PC-9 (cell line): ENCODE measurements around the gene POMGNT1. TPM values are rescaled to one million over a fixed set of nuclear protein-coding genes. Genes with fewer than 3 reads are reported as not detected.

Source experiments
- BruUV-seq: library from RNA; stranded (reverse); fragments of 400-500 nt; replicated peaks from 2 replicates; lab custom pipeline; 2021; lab: Mats Ljungman, UMichigan
- CTCF ChIA-PET: fragments of 300-600 bp; sonication (Branson Sonifier 250); formaldehyde crosslinking; loops from one replicate; lab custom pipeline; 2022; ENCODE audit warnings: antibody characterized with exemption; lab: Charles Lee
- POLR2A ChIA-PET: fragments of 300-600 bp; sonication (Branson Sonifier 250); formaldehyde crosslinking; loops from one replicate; lab custom pipeline; 2022; ENCODE audit warnings: antibody characterized with exemption; ENCODE audit not compliant: unreplicated experiment; lab: Charles Lee
- DNase-seq, 2 experiments: peaks; one replicate each; pipeline versions ENCODE4 v3.0.0 to v3.0.0-alpha.2; 2015 to 2022; ENCODE audit warnings: mixed read lengths in 1 of 2
- H2AFZ ChIP-seq: fragments of 200-600 bp; sonication (generic); 2 replicates; pipeline ENCODE4 v1.8.1; 2017; ENCODE audit warnings: antibody characterized with exemption
- H3F3A ChIP-seq: fragments of 200-600 bp; sonication (generic); 2 replicates; pipeline ENCODE4 v1.8.1; 2017; ENCODE audit warnings: antibody characterized with exemption, mild to moderate bottlenecking, low read depth; ENCODE audit not compliant: insufficient read depth
- H3K27ac ChIP-seq: fragments of 200-600 bp; sonication (generic); 2 replicates; pipeline ENCODE4 v1.6.1; 2016; ENCODE audit warnings: mixed run types
- H3K27me3 ChIP-seq: fragments of 200-600 bp; sonication (generic); 2 replicates; pipeline ENCODE4 v1.6.1; 2016; ENCODE audit warnings: low read depth, mixed run types; ENCODE audit not compliant: insufficient read depth
- H3K36me3 ChIP-seq: fragments of 200-600 bp; sonication (generic); 2 replicates; pipeline ENCODE4 v1.6.1; 2016; ENCODE audit warnings: low read depth, mixed run types
- H3K4me1 ChIP-seq: fragments of 200-600 bp; sonication (generic); replicated peaks from 2 replicates; pipeline ENCODE4 v1.6.1; 2016; ENCODE audit warnings: mixed run types; ENCODE audit not compliant: insufficient read depth
- H3K4me2 ChIP-seq: fragments of 200-600 bp; sonication (generic); 2 replicates; pipeline ENCODE4 v1.6.1; 2017; ENCODE audit warnings: mixed run types
- H3K4me3 ChIP-seq: fragments of 200-600 bp; sonication (generic); 2 replicates; pipeline ENCODE4 v1.6.1; 2016; ENCODE audit warnings: mixed run types
- H3K79me2 ChIP-seq: fragments of 200-600 bp; sonication (generic); 2 replicates; pipeline ENCODE4 v1.6.1; 2017; ENCODE audit warnings: low read depth, mixed run types
- H3K9me2 ChIP-seq: fragments of 200-600 bp; sonication (generic); 2 replicates; pipeline ENCODE4 v1.8.1; 2017; ENCODE audit warnings: mild to moderate bottlenecking; ENCODE audit not compliant: insufficient read depth
- H3K9me3 ChIP-seq: fragments of 200-600 bp; sonication (generic); 2 replicates; pipeline ENCODE4 v1.8.1; 2016; ENCODE audit warnings: low read depth; ENCODE audit not compliant: insufficient read depth
- H4K20me1 ChIP-seq: fragments of 200-600 bp; sonication (generic); 2 replicates; pipeline ENCODE4 v1.8.1; 2017; ENCODE audit not compliant: insufficient read depth
- EZH2 ChIP-seq: fragments of 200-600 bp; sonication (generic); IDR thresholded peaks from 2 replicates; pipeline ENCODE4 v1.8.0; 2017; ENCODE audit warnings: antibody characterized with exemption, low read depth
- intact Hi-C: fragments of 100-400 bp; cut with micrococcal nuclease; formaldehyde crosslinking; loops from one replicate; pipeline ENCODE4 v1.10.0; 2022; ENCODE audit not compliant: unreplicated experiment
- total RNA-seq: library from RNA; stranded (reverse); gene quantifications from 2 replicates; pipeline ENCODE4 v1.2.3, GENCODE V29; 2021
- TF ChIP-seq, protein P1 (sequence below): fragments of 200-600 bp; sonication (generic); conservative IDR thresholded peaks from 2 replicates; pipeline ENCODE4 v1.6.1; 2017; ENCODE audit warnings: mixed run types, antibody characterized with exemption, mild to moderate bottlenecking, moderate library complexity

POMGNT1 gene
- total RNA-seq, 1 experiment from 2014 or later, result 82.6 TPM

DNA sequence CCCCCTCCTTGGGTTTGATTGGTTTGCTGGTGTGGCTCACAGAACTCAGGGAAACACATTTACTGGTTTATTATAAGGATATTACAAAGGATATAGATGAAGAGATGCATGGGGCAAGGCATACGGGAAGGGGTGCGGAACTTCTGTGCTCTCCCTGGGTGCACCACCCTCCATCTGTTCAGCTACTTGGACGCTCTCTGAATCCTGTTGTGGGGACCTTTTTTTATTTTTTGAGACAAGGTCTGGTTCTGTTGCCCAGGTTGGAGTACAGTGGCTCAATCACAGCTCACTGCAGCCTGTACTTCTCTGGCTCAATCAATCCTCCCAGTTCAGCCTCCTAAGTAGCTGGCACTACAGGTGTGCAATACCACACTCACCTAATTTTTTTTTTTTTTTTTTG lies 12.3 kb upstream of the POMGNT1 start:
- POLR2A ChIA-PET, result interaction anchor here (0.5 to 0.6 kb wide), 2 partner anchors 13 to 728 kb away, joined by 7 to 15 read pairs; no protein-coding TSS in a partner anchor
- H3K27me3 ChIP-seq, result no peaks in the 10 kb centered on the region
- H3K36me3 ChIP-seq, result no peaks in the 10 kb centered on the region
- no peak overlapping the region for H3K4me2 ChIP-seq
- no peak for DNase-seq
- intact Hi-C loops, result no loop called here
- no peaks in the 10 kb centered on the region for H3K9me3 ChIP-seq
- no peak overlapping the region; the same call in 1 of the 2 replicates for H2AFZ ChIP-seq
- H3K27ac ChIP-seq, result no peak overlapping the region
- CTCF ChIA-PET, result interaction anchor here (1.8 kb wide), 1 partner anchor 13 kb away, joined by 6 read pairs; no protein-coding TSS in a partner anchor
- no peaks in the 10 kb centered on the region for H4K20me1 ChIP-seq
- H3K79me2 ChIP-seq, result no peaks in the 10 kb centered on the region
- no peak for TF ChIP-seq EZH2
- TF ChIP-seq, protein P1, sequence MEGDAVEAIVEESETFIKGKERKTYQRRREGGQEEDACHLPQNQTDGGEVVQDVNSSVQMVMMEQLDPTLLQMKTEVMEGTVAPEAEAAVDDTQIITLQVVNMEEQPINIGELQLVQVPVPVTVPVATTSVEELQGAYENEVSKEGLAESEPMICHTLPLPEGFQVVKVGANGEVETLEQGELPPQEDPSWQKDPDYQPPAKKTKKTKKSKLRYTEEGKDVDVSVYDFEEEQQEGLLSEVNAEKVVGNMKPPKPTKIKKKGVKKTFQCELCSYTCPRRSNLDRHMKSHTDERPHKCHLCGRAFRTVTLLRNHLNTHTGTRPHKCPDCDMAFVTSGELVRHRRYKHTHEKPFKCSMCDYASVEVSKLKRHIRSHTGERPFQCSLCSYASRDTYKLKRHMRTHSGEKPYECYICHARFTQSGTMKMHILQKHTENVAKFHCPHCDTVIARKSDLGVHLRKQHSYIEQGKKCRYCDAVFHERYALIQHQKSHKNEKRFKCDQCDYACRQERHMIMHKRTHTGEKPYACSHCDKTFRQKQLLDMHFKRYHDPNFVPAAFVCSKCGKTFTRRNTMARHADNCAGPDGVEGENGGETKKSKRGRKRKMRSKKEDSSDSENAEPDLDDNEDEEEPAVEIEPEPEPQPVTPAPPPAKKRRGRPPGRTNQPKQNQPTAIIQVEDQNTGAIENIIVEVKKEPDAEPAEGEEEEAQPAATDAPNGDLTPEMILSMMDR, result no peak
- peaks cover 8% of the 10 kb centered on the region; the same call in 1 of the 2 replicates for H3K4me1 ChIP-seq
- H3K9me2 ChIP-seq, result no peaks in the 10 kb centered on the region
- peaks cover 3% of the 10 kb centered on the region; the same call in 1 of the 2 replicates for H3F3A ChIP-seq
- no peak overlapping the region for H3K4me3 ChIP-seq
- BruUV-seq, result no TSS peak

DNA sequence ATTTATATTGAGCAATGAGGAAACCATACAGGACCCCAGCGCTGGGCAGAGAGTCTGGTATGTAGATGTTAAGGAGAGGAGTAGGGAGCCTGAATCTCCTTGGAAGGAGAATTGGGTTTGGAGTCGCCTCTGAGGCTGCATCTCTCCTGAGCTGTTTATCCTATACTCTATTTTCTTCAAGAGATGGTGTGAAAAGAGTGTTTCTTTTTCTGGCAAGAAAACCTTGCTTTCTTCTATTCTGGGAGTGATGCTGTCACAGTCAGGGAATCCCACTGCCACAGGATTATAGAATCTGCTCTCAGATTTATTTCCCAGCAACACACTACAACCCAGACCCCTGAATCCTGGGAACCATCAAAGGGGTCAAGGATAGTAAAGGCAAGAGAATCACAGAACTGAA lies 8.2 kb upstream of the POMGNT1 start:
- TF ChIP-seq, protein P1, result no peak
- no peak for TF ChIP-seq EZH2
- no peak overlapping the region for H3K27ac ChIP-seq
- no peaks in the 10 kb centered on the region for H3K9me3 ChIP-seq
- no peaks in the 10 kb centered on the region for H3K79me2 ChIP-seq
- ChIA-PET CTCF (interaction anchor here (0.5 to 1.5 kb wide), 3 partner anchors 17 to 903 kb away, joined by 4 to 8 read pairs (median 5); no protein-coding TSS in a partner anchor), POLR2A (no interaction called here)
- intact Hi-C loops, result no loop called here
- no peaks in the 10 kb centered on the region for H3K36me3 ChIP-seq
- H2AFZ ChIP-seq, result no peak overlapping the region
- H3K4me3 ChIP-seq, result no peak overlapping the region
- H3K27me3 ChIP-seq, result no peaks in the 10 kb centered on the region
- no TSS peak for BruUV-seq
- no peaks in the 10 kb centered on the region for H3F3A ChIP-seq
- no peaks in the 10 kb centered on the region for H3K9me2 ChIP-seq
- H4K20me1 ChIP-seq, result no peaks in the 10 kb centered on the region
- no peak for DNase-seq
- H3K4me2 ChIP-seq, result no peak overlapping the region
- H3K4me1 ChIP-seq, result peaks cover 8% of the 10 kb centered on the region; the same call in 1 of the 2 replicates

DNA sequence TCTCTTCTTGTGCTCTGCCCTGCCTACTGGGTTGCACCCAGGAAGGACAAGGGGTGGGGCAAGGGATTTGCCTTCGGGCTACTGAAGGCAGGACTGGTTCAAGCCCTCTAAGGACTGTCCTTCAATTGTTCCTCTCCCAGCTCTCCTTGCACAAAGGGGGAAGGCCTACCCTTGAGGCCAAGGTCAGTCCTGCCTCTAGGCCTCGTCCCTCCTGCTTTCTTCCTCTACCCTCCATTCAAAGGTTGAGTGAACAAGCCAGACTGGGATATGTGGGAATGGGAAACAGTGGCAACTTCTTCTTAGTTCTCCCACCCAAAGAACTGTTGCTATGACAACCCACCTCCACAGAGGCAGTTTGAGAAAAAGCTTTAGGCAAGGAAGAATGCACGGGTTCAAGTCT lies 7.6 kb upstream of the POMGNT1 start:
- ChIA-PET CTCF (interaction anchor here (0.5 kb wide), 1 partner anchor 902 kb away, joined by 8 read pairs; no protein-coding TSS in a partner anchor), POLR2A (interaction anchor here (0.5 kb wide), 1 partner anchor 22 kb away, joined by 3 read pairs; no protein-coding TSS in a partner anchor)
- no peaks in the 10 kb centered on the region for H4K20me1 ChIP-seq
- H3K4me2 ChIP-seq, result no peak overlapping the region
- H2AFZ ChIP-seq, result no peak overlapping the region
- H3K9me2 ChIP-seq, result no peaks in the 10 kb centered on the region
- no peak overlapping the region for H3K27ac ChIP-seq
- H3F3A ChIP-seq, result no peaks in the 10 kb centered on the region; the same call in 1 of the 2 replicates
- BruUV-seq, result no TSS peak
- H3K36me3 ChIP-seq, result no peaks in the 10 kb centered on the region
- no peaks in the 10 kb centered on the region for H3K9me3 ChIP-seq
- intact Hi-C loops, result no loop called here
- H3K27me3 ChIP-seq, result no peaks in the 10 kb centered on the region
- TF ChIP-seq, protein P1, result no peak
- no peak for TF ChIP-seq EZH2
- H3K79me2 ChIP-seq, result no peaks in the 10 kb centered on the region
- no peak for DNase-seq
- H3K4me1 ChIP-seq, result peaks cover 4% of the 10 kb centered on the region; the same call in 1 of the 2 replicates
- H3K4me3 ChIP-seq, result no peak overlapping the region
